A673 (cell line): Measurements from ENCODE around the gene CNGA1.

ENCODE experiments used
- EZH2 ChIP-seq: fragments of 200-600 bp; sonication (generic); IDR thresholded peaks from 2 replicates; pipeline ENCODE4 v1.6.1; 2017; ENCODE audit warnings: borderline replicate concordance, low read depth, mild to moderate bottlenecking, mixed read lengths, antibody characterized with exemption, low read length; ENCODE audit not compliant: poor library complexity, severe bottlenecking
- TF ChIP-seq, protein P1 (sequence below): fragments of 300-800, 200-600 bp; sonication (generic); conservative IDR thresholded peaks from 2 replicates; pipeline ENCODE4 v1.5.1; 2017; ENCODE audit warnings: low read depth, mild to moderate bottlenecking, antibody characterized with exemption, low read length, moderate library complexity, mixed read lengths

DNA sequence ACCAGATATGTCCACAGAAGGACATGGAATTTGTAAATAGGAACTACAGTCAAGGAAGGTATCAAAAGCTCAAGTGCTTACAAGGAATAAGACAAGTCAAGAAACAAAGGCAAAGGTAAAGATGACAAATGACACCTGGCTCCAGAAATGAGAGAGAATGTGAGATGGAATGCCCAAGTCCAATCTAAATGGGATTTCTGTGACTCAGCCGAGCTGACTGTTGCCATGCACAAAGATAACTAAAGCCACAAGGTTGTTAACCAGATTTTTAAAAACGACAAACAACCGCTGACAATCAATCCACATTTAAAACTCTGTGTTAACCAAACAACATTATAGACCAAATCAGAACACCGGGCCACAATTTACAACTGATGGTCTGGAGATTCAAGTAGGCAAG lies 103.2 kb downstream of the CNGA1 start:
- TF ChIP-seq, protein P1, sequence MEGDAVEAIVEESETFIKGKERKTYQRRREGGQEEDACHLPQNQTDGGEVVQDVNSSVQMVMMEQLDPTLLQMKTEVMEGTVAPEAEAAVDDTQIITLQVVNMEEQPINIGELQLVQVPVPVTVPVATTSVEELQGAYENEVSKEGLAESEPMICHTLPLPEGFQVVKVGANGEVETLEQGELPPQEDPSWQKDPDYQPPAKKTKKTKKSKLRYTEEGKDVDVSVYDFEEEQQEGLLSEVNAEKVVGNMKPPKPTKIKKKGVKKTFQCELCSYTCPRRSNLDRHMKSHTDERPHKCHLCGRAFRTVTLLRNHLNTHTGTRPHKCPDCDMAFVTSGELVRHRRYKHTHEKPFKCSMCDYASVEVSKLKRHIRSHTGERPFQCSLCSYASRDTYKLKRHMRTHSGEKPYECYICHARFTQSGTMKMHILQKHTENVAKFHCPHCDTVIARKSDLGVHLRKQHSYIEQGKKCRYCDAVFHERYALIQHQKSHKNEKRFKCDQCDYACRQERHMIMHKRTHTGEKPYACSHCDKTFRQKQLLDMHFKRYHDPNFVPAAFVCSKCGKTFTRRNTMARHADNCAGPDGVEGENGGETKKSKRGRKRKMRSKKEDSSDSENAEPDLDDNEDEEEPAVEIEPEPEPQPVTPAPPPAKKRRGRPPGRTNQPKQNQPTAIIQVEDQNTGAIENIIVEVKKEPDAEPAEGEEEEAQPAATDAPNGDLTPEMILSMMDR = no peak
- TF ChIP-seq EZH2 = no peak
